Measurements from ENCODE around the gene ZFYVE16. TPM values are rescaled to one million over a fixed set of nuclear protein-coding genes. Genes with fewer than 3 reads are reported as not detected.

The ZFYVE16 gene
- polyA plus RNA-seq, result 74.7 and 75.8 TPM in 2 replicates
- polyA minus RNA-seq, result 65.0 and 104 TPM in 2 replicates

DNA sequence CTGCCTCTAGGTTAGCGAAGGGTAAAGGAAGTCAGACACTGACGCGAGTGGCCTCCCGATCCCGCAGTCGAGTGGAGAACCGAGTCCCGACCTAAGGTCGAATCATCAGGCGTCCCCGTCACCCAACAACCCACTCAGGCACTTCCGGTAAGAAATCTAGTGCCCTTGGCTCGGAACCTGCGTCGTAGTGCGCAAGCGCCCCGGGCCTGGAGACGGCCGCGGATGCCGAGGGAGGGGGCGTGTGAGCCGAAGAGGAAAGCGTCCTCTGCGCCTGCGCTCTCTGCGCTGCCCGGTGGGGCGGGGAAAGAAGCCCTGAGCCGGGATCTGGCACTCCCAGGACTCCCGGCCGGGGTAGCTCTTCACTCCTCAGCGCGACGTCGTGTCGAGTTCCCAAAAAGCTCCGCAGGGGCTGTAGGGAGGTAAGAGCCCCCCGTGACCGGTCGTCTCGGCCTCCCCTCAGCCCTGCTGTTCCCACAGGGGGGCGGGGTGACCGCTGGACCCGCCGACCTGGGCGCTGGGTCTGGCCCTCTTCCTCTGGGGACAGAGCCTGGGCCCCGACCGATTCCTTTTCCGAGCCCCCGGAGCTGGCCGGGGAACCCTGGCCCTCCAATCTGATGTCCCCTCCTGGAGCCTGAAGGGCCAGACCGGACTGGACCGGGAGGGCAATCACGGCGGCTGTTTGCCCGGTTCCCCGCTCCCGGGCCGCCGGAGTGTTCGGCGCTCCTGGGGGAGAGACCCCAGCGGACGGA lies at the start of gene ZFYVE16:
ZFYVE16 (plus strand) TSS at position 330 of the 749 bp plus-strand sequence. CDS start 26,084 bp downstream, outside the sequence.
- no peaks in the 10 kb centered on the region for H3F3A ChIP-seq (ENCODE audit: insufficient read depth, low read length, poor library complexity, severe bottlenecking)

DNA sequence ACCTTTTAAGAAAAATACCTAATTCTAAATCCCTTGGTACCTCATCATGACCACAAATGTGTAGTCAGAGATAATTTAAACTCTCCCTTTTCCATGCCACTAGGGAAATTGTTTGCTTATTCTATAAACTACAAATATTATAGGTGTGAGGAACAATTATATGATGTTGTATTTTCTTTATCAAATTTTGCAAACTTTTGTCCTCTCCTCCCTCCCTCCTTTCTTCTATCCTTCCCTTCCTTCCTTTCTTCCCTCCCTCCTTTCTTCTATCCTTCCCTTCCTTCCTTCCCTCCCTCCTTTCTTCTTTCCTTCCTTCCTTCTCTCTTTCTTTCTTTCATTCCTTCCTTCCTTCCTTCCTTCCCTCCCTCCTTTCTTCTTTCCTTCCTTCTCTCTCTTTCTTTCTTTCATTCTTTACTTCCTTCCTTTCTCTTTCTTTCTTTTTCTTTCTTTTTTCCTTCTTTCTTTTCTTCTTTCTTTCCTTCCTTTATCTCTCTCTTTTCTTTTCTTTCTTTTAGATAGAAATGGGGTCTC lies 46.9 kb upstream of the ZFYVE16 start:
- H3K27me3 ChIP-seq (ENCODE audit: insufficient read depth, low read depth, low read length), result no peaks in the 10 kb centered on the region
- H3K4me2 ChIP-seq (ENCODE audit: low read length), result no peak overlapping the region
- no peaks in the 10 kb centered on the region for H3K79me2 ChIP-seq (replicated peaks; ENCODE audit: insufficient read depth, low read length)
- no peaks in the 10 kb centered on the region for H3F3A ChIP-seq (ENCODE audit: insufficient read depth, low read length, poor library complexity, severe bottlenecking)
- H4K20me1 ChIP-seq (ENCODE audit: insufficient read depth), result no peaks in the 10 kb centered on the region
- no peaks in the 10 kb centered on the region for H3K36me3 ChIP-seq (ENCODE audit: insufficient read depth, low read length)
- H3K9me3 ChIP-seq (ENCODE audit: low read length), result no peaks in the 10 kb centered on the region
- H3K9ac ChIP-seq (ENCODE audit: low read length), result no peak overlapping the region
- TF ChIP-seq POLR2AphosphoS5 (IDR thresholded peaks at IDR 0.05) (no peak), EZH2 (IDR thresholded peaks at IDR 0.05; ENCODE audit: borderline replicate concordance, insufficient read depth, low read length, poor library complexity, severe bottlenecking) (no peak), EP300 (conservative IDR thresholded peaks at IDR 0.05; ENCODE audit: poor library complexity, severe bottlenecking) (no peak), SMC3 (conservative IDR thresholded peaks at IDR 0.05; ENCODE audit: poor library complexity) (no peak), TAF1 (IDR thresholded peaks at IDR 0.05; ENCODE audit: low read depth) (no peak), MXI1 (conservative IDR thresholded peaks at IDR 0.05; ENCODE audit: poor library complexity, severe bottlenecking) (no peak), RAD21 (conservative IDR thresholded peaks at IDR 0.05) (no peak)
- TF ChIP-seq, protein P1, sequence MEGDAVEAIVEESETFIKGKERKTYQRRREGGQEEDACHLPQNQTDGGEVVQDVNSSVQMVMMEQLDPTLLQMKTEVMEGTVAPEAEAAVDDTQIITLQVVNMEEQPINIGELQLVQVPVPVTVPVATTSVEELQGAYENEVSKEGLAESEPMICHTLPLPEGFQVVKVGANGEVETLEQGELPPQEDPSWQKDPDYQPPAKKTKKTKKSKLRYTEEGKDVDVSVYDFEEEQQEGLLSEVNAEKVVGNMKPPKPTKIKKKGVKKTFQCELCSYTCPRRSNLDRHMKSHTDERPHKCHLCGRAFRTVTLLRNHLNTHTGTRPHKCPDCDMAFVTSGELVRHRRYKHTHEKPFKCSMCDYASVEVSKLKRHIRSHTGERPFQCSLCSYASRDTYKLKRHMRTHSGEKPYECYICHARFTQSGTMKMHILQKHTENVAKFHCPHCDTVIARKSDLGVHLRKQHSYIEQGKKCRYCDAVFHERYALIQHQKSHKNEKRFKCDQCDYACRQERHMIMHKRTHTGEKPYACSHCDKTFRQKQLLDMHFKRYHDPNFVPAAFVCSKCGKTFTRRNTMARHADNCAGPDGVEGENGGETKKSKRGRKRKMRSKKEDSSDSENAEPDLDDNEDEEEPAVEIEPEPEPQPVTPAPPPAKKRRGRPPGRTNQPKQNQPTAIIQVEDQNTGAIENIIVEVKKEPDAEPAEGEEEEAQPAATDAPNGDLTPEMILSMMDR (IDR thresholded peaks at IDR 0.05; ENCODE audit: poor library complexity, severe bottlenecking), result no peak
- TF ChIP-seq, protein P2, sequence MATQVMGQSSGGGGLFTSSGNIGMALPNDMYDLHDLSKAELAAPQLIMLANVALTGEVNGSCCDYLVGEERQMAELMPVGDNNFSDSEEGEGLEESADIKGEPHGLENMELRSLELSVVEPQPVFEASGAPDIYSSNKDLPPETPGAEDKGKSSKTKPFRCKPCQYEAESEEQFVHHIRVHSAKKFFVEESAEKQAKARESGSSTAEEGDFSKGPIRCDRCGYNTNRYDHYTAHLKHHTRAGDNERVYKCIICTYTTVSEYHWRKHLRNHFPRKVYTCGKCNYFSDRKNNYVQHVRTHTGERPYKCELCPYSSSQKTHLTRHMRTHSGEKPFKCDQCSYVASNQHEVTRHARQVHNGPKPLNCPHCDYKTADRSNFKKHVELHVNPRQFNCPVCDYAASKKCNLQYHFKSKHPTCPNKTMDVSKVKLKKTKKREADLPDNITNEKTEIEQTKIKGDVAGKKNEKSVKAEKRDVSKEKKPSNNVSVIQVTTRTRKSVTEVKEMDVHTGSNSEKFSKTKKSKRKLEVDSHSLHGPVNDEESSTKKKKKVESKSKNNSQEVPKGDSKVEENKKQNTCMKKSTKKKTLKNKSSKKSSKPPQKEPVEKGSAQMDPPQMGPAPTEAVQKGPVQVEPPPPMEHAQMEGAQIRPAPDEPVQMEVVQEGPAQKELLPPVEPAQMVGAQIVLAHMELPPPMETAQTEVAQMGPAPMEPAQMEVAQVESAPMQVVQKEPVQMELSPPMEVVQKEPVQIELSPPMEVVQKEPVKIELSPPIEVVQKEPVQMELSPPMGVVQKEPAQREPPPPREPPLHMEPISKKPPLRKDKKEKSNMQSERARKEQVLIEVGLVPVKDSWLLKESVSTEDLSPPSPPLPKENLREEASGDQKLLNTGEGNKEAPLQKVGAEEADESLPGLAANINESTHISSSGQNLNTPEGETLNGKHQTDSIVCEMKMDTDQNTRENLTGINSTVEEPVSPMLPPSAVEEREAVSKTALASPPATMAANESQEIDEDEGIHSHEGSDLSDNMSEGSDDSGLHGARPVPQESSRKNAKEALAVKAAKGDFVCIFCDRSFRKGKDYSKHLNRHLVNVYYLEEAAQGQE (IDR thresholded peaks at IDR 0.05; ENCODE audit: borderline replicate concordance), result no peak
- H3K4me3 ChIP-seq (ENCODE audit: low read length), result no peak overlapping the region
- no peak overlapping the region for H3K27ac ChIP-seq (ENCODE audit: low read length)
- H3K9me2 ChIP-seq (ENCODE audit: insufficient read depth, low read length), result no peaks in the 10 kb centered on the region
- no peak overlapping the region for H2AFZ ChIP-seq (ENCODE audit: low read depth, low read length)

More for the DNA sequence above, at the start of gene ZFYVE16:
- H3K4me2 ChIP-seq (ENCODE audit: low read length), result peak within 1 kb of the TSS; percentile 50
- no peaks in the 10 kb centered on the region for H4K20me1 ChIP-seq (ENCODE audit: insufficient read depth)
- peak within 1 kb of the TSS; percentile 87 for H3K27ac ChIP-seq (ENCODE audit: low read length)
- TF ChIP-seq EZH2 (IDR thresholded peaks at IDR 0.05; ENCODE audit: borderline replicate concordance, insufficient read depth, low read length, poor library complexity, severe bottlenecking), result no peak
- TF ChIP-seq, protein P2 (IDR thresholded peaks at IDR 0.05; ENCODE audit: borderline replicate concordance), result no peak
- TF ChIP-seq RAD21 (conservative IDR thresholded peaks at IDR 0.05), result peak; percentile 16
- peak; percentile 87 for TF ChIP-seq POLR2AphosphoS5 (IDR thresholded peaks at IDR 0.05)
- TF ChIP-seq, protein P1 (IDR thresholded peaks at IDR 0.05; ENCODE audit: poor library complexity, severe bottlenecking), result peak; percentile 67
- TF ChIP-seq TAF1 (IDR thresholded peaks at IDR 0.05; ENCODE audit: low read depth), result peak; percentile 81
- peak; percentile 62 for TF ChIP-seq MXI1 (conservative IDR thresholded peaks at IDR 0.05; ENCODE audit: poor library complexity, severe bottlenecking)
- no peaks in the 10 kb centered on the region for H3K9me2 ChIP-seq (ENCODE audit: insufficient read depth, low read length)
- peak within 1 kb of the TSS; percentile 92 for H3K4me3 ChIP-seq (ENCODE audit: low read length)
- H3K79me2 ChIP-seq (replicated peaks; ENCODE audit: insufficient read depth, low read length), result peaks cover 44% of the 10 kb centered on the region
- peak within 1 kb of the TSS; percentile 80 for H3K9ac ChIP-seq (ENCODE audit: low read length)
- no peaks in the 10 kb centered on the region for H3K27me3 ChIP-seq (ENCODE audit: insufficient read depth, low read depth, low read length)
- H3K9me3 ChIP-seq (ENCODE audit: low read length), result no peaks in the 10 kb centered on the region
- peak within 1 kb of the TSS; percentile 83 for H2AFZ ChIP-seq (ENCODE audit: low read depth, low read length)
- no peaks in the 10 kb centered on the region for H3K36me3 ChIP-seq (ENCODE audit: insufficient read depth, low read length)
